GM21717 (cell line): ENCODE results near the gene UBAP2.
A peak's percentile ranks its signal among the peaks of the same experiment; 100 is the strongest.
"Not testable (repeated sequence)": the region's sequence is repeated elsewhere in the genome, so short reads cannot be mapped to it uniquely, and the experiment has no call there.

Experiments used
- ATAC-seq: cut with Tn5 transposase; IDR thresholded peaks from one replicate; pipeline ENCODE4 v1.9.1; 2021; ENCODE audit warnings: mild to moderate bottlenecking, moderate library complexity; ENCODE audit not compliant: unreplicated experiment

Gene UBAP2

GRCh38 chr9:34049630-34050384 lies 1.1 kb upstream of the UBAP2 start:
- ATAC-seq = no peak

GRCh38 chr9:34047864-34048726 lies 592 bp downstream of the UBAP2 start:
- ATAC-seq = peak; percentile 32

DNA sequence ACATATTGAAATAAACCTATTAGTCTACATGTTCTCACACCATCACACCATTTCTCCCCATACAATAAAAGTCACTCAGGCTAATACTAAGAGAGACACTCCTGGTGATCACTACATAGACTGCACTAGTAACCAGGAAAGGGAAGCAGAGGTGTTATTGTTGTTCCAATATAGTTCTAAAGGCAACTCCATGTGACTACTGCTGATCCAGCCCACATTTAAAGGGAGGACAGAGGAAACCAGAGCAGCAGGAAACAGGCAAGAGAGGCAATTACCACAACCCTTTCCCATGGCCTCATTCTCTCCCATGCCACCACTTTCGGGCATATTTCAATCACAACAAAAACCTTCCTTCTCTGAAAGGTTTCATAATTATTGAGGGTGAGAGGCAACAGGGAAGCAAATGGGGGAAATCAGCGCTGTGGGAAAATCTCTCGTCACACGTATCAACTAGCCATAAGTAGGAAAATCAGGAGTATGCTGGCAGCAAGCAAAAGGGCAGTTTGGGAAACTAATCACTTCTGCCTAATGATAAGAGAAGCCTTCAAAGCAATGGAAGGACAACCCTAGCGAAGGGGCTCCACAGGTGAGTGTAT lies 1.8 kb downstream of the UBAP2 start:
- ATAC-seq = no peak

DNA sequence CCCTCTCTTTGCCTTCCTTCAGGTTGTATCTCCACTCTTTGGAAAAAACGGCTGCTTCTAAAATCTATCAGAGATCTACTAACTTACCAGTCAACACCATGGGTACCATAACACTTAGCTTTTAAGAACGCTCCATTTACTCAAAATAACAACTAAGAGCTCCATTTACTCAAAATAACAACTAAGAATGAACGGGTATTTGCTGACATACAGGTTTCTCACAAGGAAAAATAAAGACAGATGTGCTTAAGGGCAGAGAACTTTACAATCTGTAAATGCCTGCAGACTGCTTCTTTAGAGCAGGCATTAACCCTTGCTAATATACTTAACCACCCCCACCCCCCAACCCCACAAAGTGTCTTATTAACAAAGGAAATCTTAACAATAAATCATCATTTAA lies 2.8 kb downstream of the UBAP2 start:
- ATAC-seq = no peak

GRCh38 chr9:34042074-34042473 lies 6.6 kb downstream of the UBAP2 start:
- ATAC-seq = not testable (repeated sequence)

GRCh38 chr9:34038851-34039250 lies 9.8 kb downstream of the UBAP2 start:
- not testable (repeated sequence) for ATAC-seq

DNA sequence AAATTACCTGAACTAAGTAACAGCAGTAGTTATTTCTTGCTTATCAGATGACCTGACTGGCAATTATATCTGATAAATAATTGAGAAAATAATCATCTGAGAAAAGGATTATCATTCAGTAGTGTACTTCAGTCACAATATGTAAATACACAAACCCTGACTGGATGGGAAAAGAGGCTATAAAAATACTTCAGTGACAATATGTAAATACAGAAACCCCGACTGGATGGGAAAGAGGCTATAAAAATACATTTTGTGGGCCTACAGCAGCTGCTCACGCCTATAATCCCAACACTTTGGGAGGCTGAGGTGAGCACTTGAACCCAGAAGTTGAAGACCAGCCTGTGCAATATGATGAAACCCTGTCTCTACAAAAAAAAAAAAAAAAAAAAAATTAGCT lies 11.1 kb downstream of the UBAP2 start:
- ATAC-seq = no peak

DNA sequence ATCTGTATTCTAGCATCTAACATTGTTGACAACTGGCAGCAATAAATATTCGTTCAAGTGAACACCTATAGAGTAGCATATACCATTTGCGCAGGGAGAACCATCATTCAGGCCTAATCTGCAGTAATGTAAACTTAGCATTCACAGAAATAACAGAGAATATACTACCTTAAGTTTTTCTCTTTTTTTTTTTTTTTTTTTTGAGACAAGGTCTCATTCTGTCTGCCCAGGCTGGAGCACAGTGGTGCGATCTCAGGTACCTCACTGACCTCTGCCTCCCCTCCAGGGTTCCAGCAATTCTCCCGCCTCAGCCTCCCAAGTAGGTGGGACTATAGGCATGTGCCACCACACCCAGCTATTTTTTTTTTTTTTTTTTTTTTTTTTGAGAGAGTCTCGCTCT lies 12.1 kb downstream of the UBAP2 start:
- no peak for ATAC-seq

DNA sequence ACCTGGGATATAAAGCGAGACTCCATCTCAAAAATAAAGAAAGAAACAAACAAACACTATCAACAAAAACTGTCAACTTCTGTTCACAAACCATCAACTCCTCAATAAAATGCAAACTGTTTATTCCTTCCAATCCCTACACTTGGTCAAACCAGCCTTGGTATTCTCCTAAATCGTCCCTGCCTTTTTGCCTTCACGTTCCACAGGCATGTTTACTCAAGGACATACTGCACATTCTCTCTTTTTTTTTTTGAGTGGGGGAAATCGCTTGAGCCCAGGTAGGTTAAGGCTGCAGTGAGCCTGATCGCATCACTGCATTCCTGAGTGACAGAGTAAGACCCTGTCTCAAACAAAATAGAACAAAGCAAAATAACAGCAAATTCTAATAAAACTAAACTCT lies 13.0 kb downstream of the UBAP2 start:
- ATAC-seq = no peak

GRCh38 chr9:34034698-34035065 lies 14.0 kb downstream of the UBAP2 start:
- no peak for ATAC-seq

- no peak for ATAC-seq
Observed at GRCh38 chr9:34032631-34033030, 16.1 kb downstream of the UBAP2 start.

DNA sequence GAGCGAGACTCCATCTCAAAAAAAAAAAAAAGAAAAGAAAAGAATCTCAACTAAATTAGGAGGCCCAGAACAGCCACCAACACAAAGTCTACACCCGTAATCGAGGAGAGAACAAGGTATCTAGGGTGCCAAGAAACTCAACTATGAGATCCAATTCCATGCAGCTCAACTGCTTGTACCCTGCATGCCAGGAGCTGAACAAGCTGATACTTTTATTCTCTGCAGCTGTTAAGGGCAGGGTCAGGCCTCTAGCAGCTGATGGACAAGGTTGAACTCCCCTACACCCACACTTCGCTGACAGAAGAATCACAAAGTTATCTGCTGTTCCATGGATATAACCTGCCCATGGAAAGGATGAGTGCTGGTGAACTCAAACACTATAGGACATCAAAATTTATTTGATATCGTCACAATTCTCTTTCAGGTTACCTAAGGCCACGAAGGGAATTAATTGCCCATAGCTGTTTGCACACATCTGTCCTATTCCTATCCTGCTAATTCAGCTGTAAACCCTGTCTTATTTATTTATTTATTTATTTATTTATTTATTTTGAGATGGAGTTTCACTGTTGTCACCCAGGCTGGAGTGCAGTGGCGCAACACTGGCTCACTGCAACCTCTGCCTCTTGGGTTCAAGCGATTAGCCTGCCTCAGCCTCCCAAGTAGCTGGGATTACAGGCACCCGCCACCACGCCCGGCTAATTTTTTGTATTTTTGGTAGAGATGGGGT lies 20.7 kb downstream of the UBAP2 start:
- no peak for ATAC-seq

- ATAC-seq = no peak
Observed at GRCh38 chr9:34025811-34026210, 22.9 kb downstream of the UBAP2 start.

DNA sequence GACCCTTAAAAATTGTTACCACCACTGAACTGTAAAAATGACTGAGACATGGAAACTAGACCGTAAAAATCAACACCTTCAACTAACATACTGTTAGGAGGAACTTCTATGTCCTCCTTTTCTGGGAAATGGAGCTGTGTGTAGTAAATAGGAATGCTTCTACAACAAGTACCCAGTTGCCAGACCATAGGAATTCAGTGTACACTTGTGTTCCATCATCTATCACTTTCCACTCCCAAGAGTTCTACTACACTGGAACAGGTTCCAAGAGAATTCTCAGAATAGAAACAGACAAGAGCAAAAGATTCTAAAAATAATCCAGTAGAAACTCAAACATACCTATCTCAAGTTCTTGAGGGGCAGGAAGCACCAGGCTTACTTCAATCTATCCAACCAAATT lies 23.6 kb downstream of the UBAP2 start:
- ATAC-seq = no peak

GRCh38 chr9:34024476-34024875 lies 24.2 kb downstream of the UBAP2 start:
- ATAC-seq = not testable (repeated sequence)

DNA sequence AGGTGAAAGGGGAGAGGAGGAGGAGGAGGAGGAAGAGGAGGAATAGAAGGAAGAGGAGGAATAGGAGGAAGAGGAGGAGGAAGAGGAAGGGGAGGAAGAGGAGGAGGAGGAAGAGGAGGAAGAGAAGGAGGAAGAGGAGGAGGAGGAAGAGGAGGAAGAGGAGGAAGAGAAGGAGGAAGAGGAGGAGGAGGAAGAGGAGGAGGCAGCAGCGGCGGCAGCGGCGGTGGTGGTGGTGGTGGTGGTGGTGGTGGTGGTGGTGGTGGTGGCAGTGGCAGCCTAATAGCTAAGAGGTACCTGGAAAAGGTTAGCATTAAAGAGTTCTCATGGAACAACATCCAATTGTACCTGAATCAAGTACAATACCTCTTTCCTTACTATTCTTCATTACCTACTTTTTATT lies 32.5 kb downstream of the UBAP2 start:
- ATAC-seq = no peak

DNA sequence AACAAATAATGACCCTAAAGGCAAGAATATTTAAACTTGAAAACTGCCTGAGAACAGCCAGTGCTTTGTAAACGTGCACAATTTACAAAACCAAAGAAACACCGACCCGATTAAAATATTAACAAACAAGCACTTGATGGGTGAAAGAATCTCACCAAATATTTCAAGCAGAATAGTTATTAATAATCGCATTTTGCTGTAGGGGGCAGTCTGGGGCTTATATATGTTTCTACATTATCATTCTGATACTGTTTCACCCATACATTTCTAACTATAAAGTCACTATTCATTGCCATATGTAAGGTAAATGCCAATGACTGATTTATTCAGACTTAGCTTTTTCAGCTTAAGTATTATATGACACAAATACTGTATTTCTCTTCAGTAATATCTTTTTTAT lies 37.7 kb downstream of the UBAP2 start:
- no peak for ATAC-seq

GRCh38 chr9:34001951-34002350 lies 46.7 kb downstream of the UBAP2 start:
- ATAC-seq = no peak

GRCh38 chr9:34001298-34001697 lies 47.4 kb downstream of the UBAP2 start:
- no peak for ATAC-seq

GRCh38 chr9:33995449-33995848 lies 53.2 kb downstream of the UBAP2 start:
- no peak for ATAC-seq

GRCh38 chr9:33993104-33993503 lies 55.6 kb downstream of the UBAP2 start:
- no peak for ATAC-seq
